ENCODE measurements around the gene EEF1AKMT2.

Gene EEF1AKMT2

GRCh38 chr10:124721330-124722045, 70.2 kb downstream of the EEF1AKMT2 start:
- DNase-seq (ENCODE audit: low read depth in 2 of 2), result no peak

GRCh38 chr10:124719213-124719851, 72.4 kb downstream of the EEF1AKMT2 start:
- DNase-seq (ENCODE audit: low read depth in 2 of 2), result peak in 1 of 2 donors; percentile 43

- DNase-seq (ENCODE audit: low read depth in 2 of 2), result peak; percentile 61 to 79
These were observed 73.6 kb downstream of the EEF1AKMT2 start for GRCh38 chr10:124717911-124718741.

GRCh38 chr10:124717041-124717757, 74.5 kb downstream of the EEF1AKMT2 start:
- no peak for DNase-seq (ENCODE audit: low read depth in 2 of 2)

GRCh38 chr10:124716369-124716768, 75.3 kb downstream of the EEF1AKMT2 start:
- no peak for DNase-seq (ENCODE audit: low read depth in 2 of 2)

GRCh38 chr10:124715439-124715838, 76.2 kb downstream of the EEF1AKMT2 start:
- DNase-seq (ENCODE audit: low read depth in 2 of 2), result no peak

- no peak for DNase-seq (ENCODE audit: low read depth in 2 of 2)
These were observed 77.9 kb downstream of the EEF1AKMT2 start for GRCh38 chr10:124713679-124714255.

- no peak for DNase-seq (ENCODE audit: low read depth in 2 of 2)
These were observed 78.8 kb downstream of the EEF1AKMT2 start for GRCh38 chr10:124712704-124713407.

- no peak for DNase-seq (ENCODE audit: low read depth in 2 of 2)
These were observed 80.5 kb downstream of the EEF1AKMT2 start for GRCh38 chr10:124711145-124711544.

GRCh38 chr10:124710266-124710881, 81.3 kb downstream of the EEF1AKMT2 start:
- no peak for DNase-seq (ENCODE audit: low read depth in 2 of 2)

- DNase-seq (ENCODE audit: low read depth in 2 of 2), result no peak
These were observed 81.8 kb downstream of the EEF1AKMT2 start for GRCh38 chr10:124709861-124710260.

GRCh38 chr10:124708922-124709520, 82.7 kb downstream of the EEF1AKMT2 start:
- DNase-seq (ENCODE audit: low read depth in 2 of 2), result no peak

- DNase-seq (ENCODE audit: low read depth in 2 of 2), result no peak
These were observed 83.4 kb downstream of the EEF1AKMT2 start for GRCh38 chr10:124708246-124708779.

Measured in activated CD8-positive, alpha-beta memory T cell treated with anti-CD3 and anti-CD28 coated beads for 4 hours (primary cell).